GM21786 (cell line): ENCODE measurements around the gene MEIOSIN.
"Not testable (repeated sequence)": the region's sequence is repeated elsewhere in the genome, so short reads cannot be mapped to it uniquely, and the experiment has no call there.

Experiments
- ATAC-seq: cut with Tn5 transposase; IDR thresholded peaks from one replicate; pipeline ENCODE4 v1.9.1; 2021; ENCODE audit not compliant: unreplicated experiment

The MEIOSIN gene

DNA sequence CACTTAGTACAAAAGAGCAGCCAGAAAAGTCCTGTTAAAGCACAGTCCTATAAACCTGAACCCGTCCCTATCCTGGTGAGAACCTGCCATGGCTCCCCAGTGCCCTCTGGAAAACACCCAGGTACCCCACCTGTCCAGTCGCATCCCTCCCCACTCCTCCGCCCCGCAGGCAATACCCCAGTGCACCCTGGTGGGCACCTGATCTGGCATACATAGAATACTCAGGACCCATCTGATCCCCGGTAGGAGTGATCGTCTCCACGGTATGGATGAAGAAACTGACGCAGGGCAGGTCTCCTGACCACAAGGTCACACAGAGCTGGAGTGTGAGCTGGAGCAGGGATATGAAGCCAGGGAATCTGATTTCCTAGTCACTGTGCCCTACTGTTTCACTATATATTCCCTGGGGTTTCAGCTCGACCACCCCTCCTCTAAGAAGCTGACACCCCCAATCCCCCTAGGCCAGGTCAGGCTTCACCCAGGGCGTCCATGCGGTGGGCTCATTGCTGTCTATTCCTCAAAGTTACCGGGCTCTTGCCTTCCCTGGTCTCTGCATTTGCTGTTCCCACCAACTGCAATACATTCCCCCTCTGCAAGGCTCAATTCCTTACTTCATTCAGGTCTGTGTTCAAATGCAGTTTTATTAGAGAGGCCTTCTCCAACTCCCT lies 15.1 kb upstream of the MEIOSIN start:
- no peak for ATAC-seq

DNA sequence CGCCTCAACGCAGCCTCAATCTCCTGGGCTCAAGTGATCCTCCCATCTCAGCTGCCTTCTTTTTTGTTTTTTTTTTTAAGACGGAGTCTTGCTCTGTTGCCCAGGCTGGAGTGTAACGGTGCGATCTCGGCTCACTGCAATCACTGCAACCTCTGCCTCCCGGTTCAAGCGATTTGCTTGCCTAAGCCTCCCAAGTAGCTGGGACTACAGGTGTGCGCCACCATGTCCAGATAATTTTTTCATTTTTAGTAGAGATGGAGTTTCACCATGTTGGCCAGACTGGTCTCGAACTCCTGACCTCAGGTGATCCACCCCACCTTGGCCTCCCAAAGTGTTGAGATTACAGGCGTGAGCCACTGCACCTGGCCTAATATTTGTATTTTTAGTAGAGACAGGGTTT lies 13.2 kb upstream of the MEIOSIN start:
- ATAC-seq, result not testable (repeated sequence)

GRCh38 chr19:45728683-45729082 lies 4.6 kb upstream of the MEIOSIN start:
- not testable (repeated sequence) for ATAC-seq

- ATAC-seq, result no peak
Measured at GRCh38 chr19:45729800-45730290, 3.4 kb upstream of the MEIOSIN start.

DNA sequence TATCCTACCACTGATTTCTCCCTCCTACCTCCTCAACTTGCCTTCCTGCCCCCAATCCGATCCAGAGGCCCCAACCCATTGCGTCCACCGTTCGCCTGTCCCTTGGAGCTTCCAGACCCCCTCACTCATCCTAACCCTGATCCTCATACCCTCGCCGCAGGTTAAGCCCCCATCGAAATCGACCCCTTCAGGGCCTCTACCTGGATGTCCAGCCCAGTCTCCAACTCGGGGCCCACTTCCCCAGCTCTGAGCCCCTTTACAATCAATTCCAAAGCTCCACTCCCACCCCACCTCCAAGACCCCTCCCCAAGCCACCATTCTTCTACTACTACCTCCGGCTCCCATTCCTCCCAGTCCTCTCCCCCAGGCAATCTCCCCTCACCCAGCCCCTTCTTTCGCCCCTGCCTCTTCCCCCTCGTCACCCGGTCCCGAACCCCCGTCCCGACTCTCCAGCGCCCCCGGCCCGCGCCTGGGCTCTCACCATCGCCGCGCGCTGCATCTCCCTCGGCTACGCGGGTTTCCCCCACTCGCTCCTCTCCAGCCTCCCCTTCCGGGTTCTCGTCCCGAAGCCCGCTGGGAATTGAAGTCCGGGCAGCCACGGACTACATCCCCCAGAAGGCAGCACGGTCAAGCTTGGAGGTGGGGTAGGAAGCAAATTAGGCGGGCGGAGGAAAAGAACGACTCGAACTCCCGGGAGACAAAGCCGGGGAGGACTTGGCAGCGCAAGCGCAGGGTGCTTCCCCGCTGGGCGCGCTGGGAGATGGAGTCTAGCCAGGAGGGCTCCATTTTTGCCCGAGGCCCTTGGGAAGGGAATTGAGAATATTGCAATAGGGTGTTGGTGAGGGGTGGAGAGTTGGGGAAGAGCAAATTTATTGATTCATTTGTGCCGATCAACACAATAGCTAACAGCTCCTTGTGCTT lies 2.6 kb upstream of the MEIOSIN start, which contains the start of gene FBXO46:
Gene FBXO46 (minus strand): TSS at position 529 of the 921 bp plus-strand sequence. CDS start 17,401 bp downstream, outside the sequence.
- ATAC-seq, result peak; percentile 85

DNA sequence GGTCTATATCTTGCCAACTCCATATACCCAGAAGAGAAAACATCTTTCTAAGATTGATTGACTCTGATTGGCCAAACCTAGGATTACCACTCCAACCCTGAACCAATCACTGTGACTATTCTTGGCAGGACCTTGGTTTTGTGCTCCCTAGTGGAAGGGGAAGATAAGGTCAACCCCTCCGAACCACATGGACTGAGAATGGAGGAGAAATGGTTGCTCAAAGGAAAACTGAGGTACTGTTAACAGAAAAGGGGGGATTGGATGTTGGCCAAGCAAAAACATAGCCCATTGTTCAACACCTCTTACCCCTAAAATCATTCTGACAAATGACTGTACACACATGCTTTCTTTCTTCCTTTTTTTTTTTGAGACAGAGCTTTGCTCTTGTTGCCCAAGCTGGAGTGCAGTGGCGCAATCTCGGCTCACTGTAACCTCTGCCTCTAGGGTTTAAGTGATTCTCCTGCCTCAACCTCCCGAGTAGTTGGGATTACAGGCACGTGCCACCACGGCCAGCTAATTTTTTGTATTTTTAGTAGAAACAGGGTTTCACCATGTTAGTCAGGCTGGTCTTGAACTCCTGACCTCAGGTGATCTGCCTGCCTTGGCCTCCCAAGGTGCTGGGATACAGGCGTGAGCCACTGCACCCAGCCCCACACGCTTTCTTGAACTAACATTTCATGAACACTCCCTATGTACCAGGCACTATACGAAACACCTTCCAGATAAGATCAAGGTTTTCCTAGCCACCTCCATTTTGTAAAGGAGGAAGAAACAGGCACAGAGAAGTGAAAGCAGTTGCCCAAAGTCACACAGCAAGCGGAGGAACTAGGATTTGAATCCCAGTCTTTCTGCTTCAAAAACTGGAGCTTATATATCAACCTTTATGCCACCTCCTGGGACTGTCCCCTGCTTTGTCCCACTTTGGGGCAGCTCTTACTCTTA lies 6.5 kb downstream of the MEIOSIN start:
- no peak for ATAC-seq

GRCh38 chr19:45742969-45743368 lies 9.7 kb downstream of the MEIOSIN start:
- no peak for ATAC-seq

DNA sequence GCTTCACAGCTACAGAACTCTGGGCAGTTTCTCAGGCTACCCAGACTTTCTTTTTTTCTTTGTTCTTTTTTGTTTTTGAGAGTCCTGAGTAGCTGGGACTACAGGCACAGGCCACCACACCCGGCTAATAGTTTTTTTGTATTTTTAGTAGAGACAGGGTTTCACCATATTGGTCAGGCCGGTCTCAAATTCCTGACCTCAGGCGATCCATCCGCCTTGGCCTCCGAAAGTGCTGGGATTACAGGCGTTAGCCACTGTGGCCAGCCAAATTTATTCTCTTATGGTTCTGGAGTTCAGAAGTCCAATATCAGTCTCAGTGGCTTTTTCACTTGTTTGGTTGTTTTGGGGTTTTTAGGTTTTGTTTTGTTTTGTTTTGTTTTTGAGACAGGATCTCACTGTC lies 12.4 kb downstream of the MEIOSIN start:
- no peak for ATAC-seq

GRCh38 chr19:45746866-45747265 lies 13.6 kb downstream of the MEIOSIN start:
- ATAC-seq, result no peak

DNA sequence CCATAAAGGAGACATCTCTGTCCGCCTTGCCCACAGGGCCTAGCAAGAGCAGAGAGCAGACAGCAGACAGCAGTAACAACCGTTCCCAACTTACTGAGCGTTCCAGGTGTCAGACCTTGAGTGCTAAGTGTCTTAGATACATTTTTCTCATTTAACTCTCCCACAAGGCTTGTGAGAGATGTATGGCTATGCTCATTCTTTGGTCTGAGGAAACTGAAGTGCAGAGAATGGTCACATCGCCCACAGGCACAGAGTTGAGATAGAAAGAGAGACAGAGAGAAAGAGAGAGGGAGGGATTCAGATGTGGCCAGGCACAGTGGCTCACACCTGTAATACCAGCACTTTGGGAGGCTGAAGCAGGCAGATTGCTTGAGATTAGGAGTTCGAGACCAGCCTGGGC lies 14.3 kb downstream of the MEIOSIN start:
- no peak for ATAC-seq

- not testable (repeated sequence) for ATAC-seq
Measured at GRCh38 chr19:45751483-45751882, 18.2 kb downstream of the MEIOSIN start.

DNA sequence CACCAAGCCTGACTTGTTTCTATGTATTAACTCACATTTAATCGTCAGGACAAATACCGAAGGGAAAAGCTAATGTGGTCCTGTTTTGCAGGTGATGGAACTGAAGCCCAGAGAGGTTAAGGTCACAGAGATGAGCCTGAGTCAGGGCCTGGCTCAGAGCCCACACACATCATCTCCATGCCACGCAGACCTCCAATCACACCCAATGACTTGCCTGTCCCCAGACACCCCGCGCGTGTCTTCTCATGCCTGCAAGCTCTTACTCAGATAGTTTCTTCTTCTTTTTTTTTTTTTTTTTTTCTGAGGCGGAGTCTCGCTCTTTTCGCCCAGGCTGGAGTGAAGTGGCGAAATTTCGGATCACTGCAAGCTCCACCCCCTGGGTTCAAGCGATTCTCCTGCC lies 19.4 kb downstream of the MEIOSIN start:
- ATAC-seq, result no peak

DNA sequence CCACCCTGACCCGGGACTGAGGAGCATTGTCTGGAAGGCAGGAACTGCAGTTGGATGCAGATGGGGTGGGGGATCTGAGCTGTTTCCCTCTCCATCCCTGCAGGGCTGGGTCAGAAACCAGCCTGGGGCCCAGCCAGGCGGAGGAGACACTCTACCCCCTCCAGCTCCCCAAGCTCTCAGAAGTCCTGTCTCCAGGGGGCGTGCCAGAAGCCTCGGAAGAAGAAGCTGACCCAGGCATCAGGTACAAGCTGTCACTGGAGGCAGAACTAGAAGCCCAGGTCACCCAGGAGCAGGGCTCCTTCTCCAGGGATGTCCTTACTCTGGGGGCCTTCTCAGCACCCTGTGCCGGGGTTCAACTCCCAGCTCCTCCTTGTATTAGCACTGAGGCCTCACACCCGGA lies 20.3 kb downstream of the MEIOSIN start:
- ATAC-seq, result no peak

DNA sequence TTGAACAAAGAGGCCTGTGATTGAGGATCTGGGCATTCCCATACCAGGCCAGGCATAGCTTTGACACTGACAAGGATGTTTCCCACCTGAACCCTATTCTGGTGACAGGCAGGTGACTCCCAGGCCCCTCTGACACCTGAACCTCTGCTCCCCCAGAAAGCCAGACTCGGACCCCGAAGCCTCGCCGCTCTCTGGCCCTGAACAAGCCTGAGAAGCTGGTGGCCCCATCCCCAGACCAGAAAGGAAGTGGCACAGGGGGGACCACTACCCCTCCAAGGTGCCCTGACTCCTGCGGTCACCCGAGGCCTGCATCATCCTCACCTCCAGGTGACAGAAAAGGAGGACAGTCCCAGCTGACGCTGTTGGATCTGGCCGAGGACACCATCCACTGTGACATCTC lies 21.1 kb downstream of the MEIOSIN start:
- no peak for ATAC-seq

DNA sequence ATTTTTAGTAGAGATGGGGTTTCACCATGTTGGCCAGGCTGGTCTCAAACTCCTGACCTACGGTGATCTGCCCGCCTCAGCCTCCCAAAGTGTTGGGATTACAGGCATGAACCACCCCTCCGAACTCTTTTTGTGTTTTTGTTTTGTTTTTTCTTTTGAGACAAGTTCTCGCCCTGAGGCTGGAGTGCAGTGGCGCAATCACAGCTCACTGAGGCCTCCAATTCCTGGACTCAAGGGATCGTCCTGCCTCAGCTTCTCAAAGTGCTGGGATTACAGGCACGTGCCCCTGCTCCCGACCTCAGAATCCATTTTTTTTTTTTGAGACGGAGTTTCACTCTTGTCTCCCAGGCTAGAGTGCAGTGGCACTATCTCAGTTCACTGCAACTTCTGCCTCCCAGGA lies 24.5 kb downstream of the MEIOSIN start:
- no peak for ATAC-seq

DNA sequence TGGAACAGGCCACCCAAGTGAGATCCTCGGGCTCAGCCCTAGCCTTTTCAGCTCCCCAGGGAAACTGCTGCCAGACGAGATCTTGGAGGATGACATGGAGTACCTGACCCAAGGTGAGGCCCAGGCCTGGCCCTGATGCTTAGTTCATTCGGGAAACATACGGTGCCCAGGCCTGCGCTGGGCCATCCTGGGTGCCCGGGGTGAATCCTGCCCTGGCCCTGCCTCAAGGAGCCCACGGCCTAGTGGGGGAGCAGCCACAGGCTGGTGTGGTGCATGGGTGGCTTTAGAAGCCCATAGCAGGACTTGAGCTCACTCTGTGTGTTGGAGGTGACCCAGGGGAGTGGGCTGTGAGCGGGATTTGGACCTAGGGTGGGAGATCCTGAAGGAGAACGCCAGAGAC lies 25.7 kb downstream of the MEIOSIN start:
- no peak for ATAC-seq

- ATAC-seq, result no peak
Measured at GRCh38 chr19:45761714-45762113, 28.5 kb downstream of the MEIOSIN start.

GRCh38 chr19:45762870-45763631 lies 29.8 kb downstream of the MEIOSIN start:
- no peak for ATAC-seq

DNA sequence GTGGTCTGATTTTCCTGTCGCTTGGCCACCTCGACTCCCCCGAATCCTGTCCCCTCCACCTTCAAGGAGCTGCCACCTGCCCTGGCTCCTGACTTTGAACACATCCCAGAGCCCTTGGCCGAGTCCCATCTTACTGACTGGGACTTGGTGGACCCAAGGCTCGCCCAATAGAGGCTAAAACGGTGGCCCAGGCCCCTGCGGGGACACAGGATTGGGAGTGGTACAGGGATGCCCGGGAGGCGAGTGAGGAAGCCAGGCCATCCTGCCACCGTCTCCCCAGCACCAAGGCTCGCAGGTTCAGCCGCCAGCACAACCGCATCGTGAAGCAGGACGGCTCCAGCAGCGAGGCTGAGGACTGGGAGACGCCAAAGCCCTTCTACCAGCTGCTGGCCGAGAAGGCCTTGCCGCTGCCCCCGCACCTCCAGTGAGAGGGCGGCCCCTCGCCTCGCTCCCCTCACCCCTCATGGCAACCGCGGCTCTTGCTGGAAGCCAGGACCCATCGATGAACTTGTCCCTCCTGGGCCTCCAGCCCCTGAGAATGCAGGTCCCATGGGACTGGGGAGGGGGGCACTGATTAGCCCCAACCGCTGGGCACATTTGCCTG lies 30.6 kb downstream of the MEIOSIN start:
- ATAC-seq, result no peak

DNA sequence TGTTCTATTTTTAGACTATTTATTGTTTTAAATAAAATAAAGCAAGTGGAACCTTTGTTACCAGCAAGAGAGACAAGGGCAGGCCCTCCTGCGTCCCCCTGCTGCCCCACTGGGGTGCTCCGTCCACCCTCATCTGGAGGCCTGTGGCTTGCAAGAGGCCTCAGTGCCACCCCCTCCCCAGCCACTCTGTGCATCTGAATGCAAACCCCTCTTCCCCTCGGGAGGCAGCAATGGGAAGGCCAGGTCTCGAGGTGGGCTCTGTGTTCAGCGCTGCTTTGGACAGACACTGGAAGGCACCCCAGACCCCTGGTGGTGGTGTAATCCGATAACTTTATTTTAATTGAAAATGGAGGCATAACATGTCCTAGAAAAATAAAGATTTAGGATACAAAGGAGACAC lies 31.2 kb downstream of the MEIOSIN start:
- ATAC-seq, result no peak
